GM23338 (cell line): ENCODE results near the gene MRPL23. TPM values are rescaled to one million over a fixed set of nuclear protein-coding genes. Genes with fewer than 3 reads are reported as not detected.

Source experiments
- ATAC-seq: fragments of 200-7000 bp; cut with Tn5 transposase; 3 replicates; pipeline ENCODE4 v1.9.1; 2020
- DNase-seq: peaks from one replicate; pipeline ENCODE4 v3.0.0-alpha.2; 2015; ENCODE audit warnings: low spot score
- H2AFZ ChIP-seq: fragments of 200-600 bp; sonication (generic); 2 replicates; pipeline ENCODE4 v1.8.0; 2016; ENCODE audit warnings: antibody characterized with exemption, mild to moderate bottlenecking, moderate library complexity
- H3F3A ChIP-seq: fragments of 200-600 bp; sonication (generic); replicated peaks from 2 replicates; pipeline ENCODE4 v1.8.0; 2017; ENCODE audit warnings: antibody characterized with exemption, mixed run types, low read depth
- H3K27ac ChIP-seq: fragments of 200-600 bp; sonication (generic); 2 replicates; pipeline ENCODE4 v1.6.1; 2016; ENCODE audit warnings: low read depth
- H3K27me3 ChIP-seq: fragments of 200-600 bp; sonication (generic); 2 replicates; pipeline ENCODE4 v1.8.0; 2016; ENCODE audit warnings: mild to moderate bottlenecking, mixed run types, moderate library complexity; ENCODE audit not compliant: insufficient read depth
- H3K36me3 ChIP-seq: fragments of 200-600 bp; sonication (generic); 2 replicates; pipeline ENCODE4 v1.8.0; 2016; ENCODE audit warnings: mild to moderate bottlenecking; ENCODE audit not compliant: insufficient read depth
- H3K4me1 ChIP-seq: fragments of 200-600 bp; sonication (generic); 2 replicates; pipeline ENCODE4 v1.8.0; 2016; ENCODE audit warnings: mild to moderate bottlenecking, moderate library complexity; ENCODE audit not compliant: insufficient read depth
- H3K4me2 ChIP-seq: fragments of 200-600 bp; sonication (generic); 2 replicates; pipeline ENCODE4 v1.7.1; 2017; ENCODE audit warnings: mixed run types
- H3K4me3 ChIP-seq: fragments of 200-600 bp; sonication (generic); 2 replicates; pipeline ENCODE4 v1.6.1; 2016; ENCODE audit warnings: mixed run types
- H3K79me2 ChIP-seq: fragments of 200-600 bp; sonication (generic); replicated peaks from 2 replicates; pipeline ENCODE4 v1.8.0; 2017; ENCODE audit warnings: mild to moderate bottlenecking; ENCODE audit not compliant: insufficient read depth
- H3K9me2 ChIP-seq: fragments of 200-600 bp; sonication (generic); 2 replicates; pipeline ENCODE4 v1.8.0; 2017; ENCODE audit not compliant: insufficient read depth
- H4K20me1 ChIP-seq: fragments of 200-600 bp; sonication (generic); replicated peaks from 2 replicates; pipeline ENCODE4 v1.8.0; 2017; ENCODE audit warnings: mild to moderate bottlenecking; ENCODE audit not compliant: insufficient read depth
- H3K27ac Mint-ChIP-seq: 2 replicates; pipeline ENCODE4 v1.8.0; 2020; ENCODE audit warnings: inconsistent platforms, mild to moderate bottlenecking, moderate library complexity, mixed read lengths
- H3K27me3 Mint-ChIP-seq: 3 replicates; pipeline ENCODE4 v1.8.0; 2022; ENCODE audit warnings: low read depth, mild to moderate bottlenecking, moderate library complexity, mixed read lengths, inconsistent platforms; ENCODE audit not compliant: insufficient read depth, poor library complexity
- H3K36me3 Mint-ChIP-seq: 3 replicates; pipeline ENCODE4 v1.8.0; 2021; ENCODE audit warnings: low read depth, mild to moderate bottlenecking, inconsistent platforms, moderate library complexity, mixed read lengths
- H3K4me1 Mint-ChIP-seq: 3 replicates; pipeline ENCODE4 v1.8.0; 2020; ENCODE audit warnings: mild to moderate bottlenecking, inconsistent platforms, mixed read lengths
- H3K4me3 Mint-ChIP-seq: 3 replicates; pipeline ENCODE4 v1.8.0; 2021; ENCODE audit warnings: moderate library complexity, mild to moderate bottlenecking, inconsistent platforms, mixed read lengths
- H3K9me3 Mint-ChIP-seq: 3 replicates; pipeline ENCODE4 v1.8.0; 2020; ENCODE audit warnings: moderate library complexity, mild to moderate bottlenecking, inconsistent platforms, mixed read lengths
- CREB1 ChIP-seq: fragments of 250-450 bp; sonication (Bioruptor Pico); IDR thresholded peaks from 2 replicates; pipeline ENCODE4 v1.5.0; 2020; ENCODE audit warnings: low read depth, mild to moderate bottlenecking, moderate library complexity
- EZH2 ChIP-seq: fragments of 200-600 bp; sonication (generic); IDR thresholded peaks from one replicate; pipeline ENCODE4 v1.8.0; 2017; ENCODE audit warnings: antibody characterized with exemption, mild to moderate bottlenecking, low read depth; ENCODE audit not compliant: unreplicated experiment
- EZH2phosphoT487 ChIP-seq: fragments of 200-600 bp; sonication (generic); IDR thresholded peaks from one replicate; pipeline ENCODE4 v1.8.1; 2018; ENCODE audit warnings: antibody characterized with exemption; ENCODE audit not compliant: unreplicated experiment
- NANOG ChIP-seq: IDR thresholded peaks from 2 replicates; pipeline ENCODE4 v1.6.1; 2016; ENCODE audit warnings: antibody characterized with exemption, borderline replicate concordance
- STAT1 ChIP-seq: IDR thresholded peaks from one replicate; pipeline ENCODE4 v1.6.1; 2016; ENCODE audit warnings: antibody characterized with exemption; ENCODE audit not compliant: unreplicated experiment
- ZNF331 ChIP-seq: fragments of 250-450 bp; sonication (Bioruptor Pico); IDR thresholded peaks from 2 replicates; pipeline ENCODE4 v1.5.0; 2020; ENCODE audit warnings: low read depth, mild to moderate bottlenecking, moderate library complexity
- ZNF462 ChIP-seq: fragments of 250-450 bp; sonication (Bioruptor Pico); IDR thresholded peaks from 2 replicates; pipeline ENCODE4 v1.5.0; 2020; ENCODE audit warnings: mild to moderate bottlenecking, moderate library complexity
- polyA plus RNA-seq: library from polyadenylated mRNA; unstranded; fragments of >200 nt; fragmentation: Nextera tagmentation; extraction: Ambion mirVana; gene quantifications from 2 replicates; pipeline ENCODE4 v1.2.1, GENCODE V29; 2016
- total RNA-seq: library from RNA; depleted of rRNA; stranded (reverse); fragments of >200 nt; shearing (Covaris generic); gene quantifications from 2 replicates; pipeline ENCODE4 v1.2.3, GENCODE V29; 2014
- TF ChIP-seq, protein P1 (sequence below), 2 experiments: fragments of 200-600 bp in 1 of 2; sonication (generic) in 1 of 2; conservative IDR thresholded peaks; 2 replicates each; pipeline versions ENCODE4 v1.5.1 to v1.6.1; 2016 to 2017; ENCODE audit warnings: antibody characterized with exemption in 2 of 2, low read depth in 2 of 2, mild to moderate bottlenecking in 2 of 2, moderate library complexity in 1 of 2

Gene MRPL23
- total and polyA plus RNA-seq, 2 experiments from 2014 or later: 84.7 to 91.5 TPM

DNA sequence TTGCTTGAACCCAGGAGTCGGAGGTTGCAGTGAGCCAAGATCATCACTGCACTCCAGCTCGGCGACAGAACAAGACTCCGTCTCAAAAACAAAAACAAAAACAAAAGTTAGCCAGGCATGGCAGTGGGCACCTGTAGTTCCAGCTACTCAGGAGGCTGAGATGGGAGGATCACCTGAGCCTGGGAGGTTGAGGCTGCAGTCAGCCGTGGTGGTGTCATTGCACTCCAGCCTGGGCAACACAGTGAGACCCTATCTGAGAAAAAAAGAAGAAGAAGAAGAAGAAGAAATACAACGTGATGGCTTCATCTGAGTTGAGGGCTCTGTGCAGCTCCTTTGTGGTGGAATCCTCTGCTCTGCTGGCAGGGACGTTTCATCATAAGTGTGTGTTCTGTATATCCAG lies 37.6 kb upstream of the MRPL23 start:
- H3K9me2 ChIP-seq: no peaks in the 10 kb centered on the region
- H3K4me1 Mint-ChIP-seq: peaks cover 19% of the 10 kb centered on the region
- H3K4me2 ChIP-seq: no peak overlapping the region
- H3K4me3 ChIP-seq: no peak overlapping the region
- no peaks in the 10 kb centered on the region; the same call in 2 of the 3 replicates for H3K36me3 Mint-ChIP-seq
- ATAC-seq (no peak), DNase-seq (no peak)
- no peak overlapping the region for H3K27ac ChIP-seq
- H3K27ac Mint-ChIP-seq: no peak overlapping the region
- H3K4me1 ChIP-seq: peaks cover 27% of the 10 kb centered on the region; the same call in 1 of the 2 replicates
- H3K27me3 ChIP-seq: no peaks in the 10 kb centered on the region
- no peaks in the 10 kb centered on the region for H3F3A ChIP-seq
- H3K27me3 Mint-ChIP-seq: peaks cover 8% of the 10 kb centered on the region
- no peaks in the 10 kb centered on the region; the same call in 2 of the 3 replicates for H3K9me3 Mint-ChIP-seq
- no peak overlapping the region for H3K4me3 Mint-ChIP-seq
- no peaks in the 10 kb centered on the region for H4K20me1 ChIP-seq
- no peaks in the 10 kb centered on the region for H3K36me3 ChIP-seq
- H2AFZ ChIP-seq: no peak overlapping the region
- no peak for TF ChIP-seq ZNF462 (CRISPR knock-in tag)
- TF ChIP-seq, protein P1, sequence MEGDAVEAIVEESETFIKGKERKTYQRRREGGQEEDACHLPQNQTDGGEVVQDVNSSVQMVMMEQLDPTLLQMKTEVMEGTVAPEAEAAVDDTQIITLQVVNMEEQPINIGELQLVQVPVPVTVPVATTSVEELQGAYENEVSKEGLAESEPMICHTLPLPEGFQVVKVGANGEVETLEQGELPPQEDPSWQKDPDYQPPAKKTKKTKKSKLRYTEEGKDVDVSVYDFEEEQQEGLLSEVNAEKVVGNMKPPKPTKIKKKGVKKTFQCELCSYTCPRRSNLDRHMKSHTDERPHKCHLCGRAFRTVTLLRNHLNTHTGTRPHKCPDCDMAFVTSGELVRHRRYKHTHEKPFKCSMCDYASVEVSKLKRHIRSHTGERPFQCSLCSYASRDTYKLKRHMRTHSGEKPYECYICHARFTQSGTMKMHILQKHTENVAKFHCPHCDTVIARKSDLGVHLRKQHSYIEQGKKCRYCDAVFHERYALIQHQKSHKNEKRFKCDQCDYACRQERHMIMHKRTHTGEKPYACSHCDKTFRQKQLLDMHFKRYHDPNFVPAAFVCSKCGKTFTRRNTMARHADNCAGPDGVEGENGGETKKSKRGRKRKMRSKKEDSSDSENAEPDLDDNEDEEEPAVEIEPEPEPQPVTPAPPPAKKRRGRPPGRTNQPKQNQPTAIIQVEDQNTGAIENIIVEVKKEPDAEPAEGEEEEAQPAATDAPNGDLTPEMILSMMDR (conservative IDR thresholded peaks at IDR 0.05; ENCODE audit: low read depth in 2 of 2): no peak
- TF ChIP-seq ZNF331 (CRISPR knock-in tag): no peak
- no peak for TF ChIP-seq CREB1 (CRISPR knock-in tag)
- no peak for TF ChIP-seq STAT1
- TF ChIP-seq EZH2: no peak
- no peak for TF ChIP-seq NANOG
- no peak for TF ChIP-seq EZH2phosphoT487
- H3K79me2 ChIP-seq: no peaks in the 10 kb centered on the region
